Activated CD4-positive, alpha-beta memory T cell treated with anti-CD3 and anti-CD28 coated beads, Interleukin-2, amount 10 ng/mL, durations not matched to agents 7 days and 5 days (primary cell): ENCODE data around the gene BLVRA. TPM values are rescaled to one million over a fixed set of nuclear protein-coding genes. Genes with fewer than 3 reads are reported as not detected.

ENCODE experiments used
- total RNA-seq, 2 experiments: library from RNA; stranded (reverse); gene quantifications; one replicate each; pipeline ENCODE4 v1.2.3, GENCODE V29; 2021

The BLVRA gene
- total RNA-seq, 2 experiments from 2014 or later, result 38.1 to 42.4 TPM

Other genes starting within 250 kb of the BLVRA start
- 10 to 100 TPM; 89.5 to 90.3 TPM for gene STK17A, start 175.6 kb upstream of the BLVRA start, total RNA-seq
- 10 to 100 TPM; 56.0 to 57.3 TPM for gene COA1, start 29.2 kb upstream of the BLVRA start, total RNA-seq
- gene MRPS24, start 110.8 kb downstream of the BLVRA start, total RNA-seq, result 10 to 100 TPM; 74.6 to 76.5 TPM
- 10 to 100 TPM; 19.8 to 20.1 TPM for gene URGCP, start 147.9 kb downstream of the BLVRA start, total RNA-seq
- gene UBE2D4, start 167.8 kb downstream of the BLVRA start, total RNA-seq, result 1 to 10 TPM; 5.3 to 6.8 TPM
- gene SPDYE1, start 239.2 kb downstream of the BLVRA start, total RNA-seq, result not detected